Activated naive CD4-positive, alpha-beta T cell treated with anti-CD3 and anti-CD28 coated beads, Interleukin-2, amount 50 U/mL, for 24 hours (primary cell): ENCODE data around the gene PDE6A.

Experiments
- H3K27ac Mint-ChIP-seq: one replicate; pipeline ENCODE4 v1.8.0; 2021; ENCODE audit warnings: mild to moderate bottlenecking, mixed read lengths
- H3K27me3 Mint-ChIP-seq: one replicate; pipeline ENCODE4 v1.8.0; 2021; ENCODE audit warnings: mixed read lengths
- H3K36me3 Mint-ChIP-seq: one replicate; pipeline ENCODE4 v1.8.0; 2021; ENCODE audit warnings: mixed read lengths
- H3K4me1 Mint-ChIP-seq: one replicate; pipeline ENCODE4 v1.8.0; 2021; ENCODE audit warnings: mixed read lengths
- H3K4me3 Mint-ChIP-seq: one replicate; pipeline ENCODE4 v1.8.0; 2021; ENCODE audit warnings: mild to moderate bottlenecking, mixed read lengths
- H3K9me3 Mint-ChIP-seq: one replicate; pipeline ENCODE4 v1.8.0; 2021; ENCODE audit warnings: mixed read lengths

Gene PDE6A

GRCh38 chr5:149944666-149945065 lies at the start of gene PDE6A:
TSS of gene PDE6A (minus strand) at chr5:149944793. CDS start at chr5:149944673, 120 bp downstream.
- Mint-ChIP-seq H3K27me3 (peaks cover 3% of the 10 kb centered on the region), H3K9me3 (no peaks in the 10 kb centered on the region), H3K4me3 (no peak within 1 kb of the TSS), H3K27ac (no peak within 1 kb of the TSS), H3K36me3 (no peaks in the 10 kb centered on the region), H3K4me1 (no peaks in the 10 kb centered on the region)

- Mint-ChIP-seq H3K4me1 (peaks cover 4% of the 10 kb centered on the region), H3K27me3 (no peaks in the 10 kb centered on the region), H3K36me3 (peaks cover 8% of the 10 kb centered on the region), H3K9me3 (no peaks in the 10 kb centered on the region), H3K4me3 (no peak overlapping the region), H3K27ac (no peak overlapping the region)
Measured at GRCh38 chr5:149993471-149993870, 48.9 kb upstream of the PDE6A start.

- Mint-ChIP-seq H3K9me3 (no peaks in the 10 kb centered on the region), H3K27ac (no peak overlapping the region), H3K36me3 (peaks cover 4% of the 10 kb centered on the region), H3K4me1 (peaks cover 4% of the 10 kb centered on the region), H3K27me3 (no peaks in the 10 kb centered on the region), H3K4me3 (no peak overlapping the region)
Measured at GRCh38 chr5:149990518-149991376, 46.2 kb upstream of the PDE6A start.

- H3K27ac Mint-ChIP-seq: no peak overlapping the region
- no peaks in the 10 kb centered on the region for H3K36me3 Mint-ChIP-seq
- no peaks in the 10 kb centered on the region for H3K27me3 Mint-ChIP-seq
- no peak overlapping the region for H3K4me3 Mint-ChIP-seq
- H3K9me3 Mint-ChIP-seq: no peaks in the 10 kb centered on the region
- H3K4me1 Mint-ChIP-seq: peaks cover 4% of the 10 kb centered on the region
Measured at GRCh38 chr5:149988126-149988525, 43.5 kb upstream of the PDE6A start.

GRCh38 chr5:149982505-149982904 lies 37.9 kb upstream of the PDE6A start:
- Mint-ChIP-seq H3K9me3 (no peaks in the 10 kb centered on the region), H3K4me3 (no peak overlapping the region), H3K27me3 (no peaks in the 10 kb centered on the region), H3K36me3 (peaks cover 6% of the 10 kb centered on the region), H3K27ac (no peak overlapping the region), H3K4me1 (no peaks in the 10 kb centered on the region)

- no peaks in the 10 kb centered on the region for H3K4me1 Mint-ChIP-seq
- H3K27ac Mint-ChIP-seq: no peak overlapping the region
- H3K36me3 Mint-ChIP-seq: peaks cover 10% of the 10 kb centered on the region
- H3K4me3 Mint-ChIP-seq: no peak overlapping the region
- no peaks in the 10 kb centered on the region for H3K9me3 Mint-ChIP-seq
- H3K27me3 Mint-ChIP-seq: no peaks in the 10 kb centered on the region
Measured at GRCh38 chr5:149981206-149981605, 36.6 kb upstream of the PDE6A start.

- no peak overlapping the region for H3K27ac Mint-ChIP-seq
- no peaks in the 10 kb centered on the region for H3K27me3 Mint-ChIP-seq
- H3K4me1 Mint-ChIP-seq: peaks cover 4% of the 10 kb centered on the region
- no peaks in the 10 kb centered on the region for H3K9me3 Mint-ChIP-seq
- no peak overlapping the region for H3K4me3 Mint-ChIP-seq
- H3K36me3 Mint-ChIP-seq: peaks cover 13% of the 10 kb centered on the region
Measured at GRCh38 chr5:149979896-149980295, 35.3 kb upstream of the PDE6A start.

- H3K9me3 Mint-ChIP-seq: no peaks in the 10 kb centered on the region
- H3K27ac Mint-ChIP-seq: no peak overlapping the region
- H3K27me3 Mint-ChIP-seq: no peaks in the 10 kb centered on the region
- no peak overlapping the region for H3K4me3 Mint-ChIP-seq
- H3K4me1 Mint-ChIP-seq: peaks cover 10% of the 10 kb centered on the region
- H3K36me3 Mint-ChIP-seq: peaks cover 14% of the 10 kb centered on the region
Measured at GRCh38 chr5:149975409-149975808, 30.8 kb upstream of the PDE6A start.

GRCh38 chr5:149969181-149969930 lies 24.8 kb upstream of the PDE6A start:
- no peaks in the 10 kb centered on the region for H3K9me3 Mint-ChIP-seq
- peaks cover 20% of the 10 kb centered on the region for H3K4me1 Mint-ChIP-seq
- H3K27me3 Mint-ChIP-seq: no peaks in the 10 kb centered on the region
- no peak overlapping the region for H3K4me3 Mint-ChIP-seq
- no peak overlapping the region for H3K27ac Mint-ChIP-seq
- H3K36me3 Mint-ChIP-seq: peaks cover 1% of the 10 kb centered on the region

GRCh38 chr5:149966946-149967345 lies 22.4 kb upstream of the PDE6A start:
- Mint-ChIP-seq H3K9me3 (no peaks in the 10 kb centered on the region), H3K27me3 (no peaks in the 10 kb centered on the region), H3K36me3 (peaks cover 2% of the 10 kb centered on the region), H3K27ac (no peak overlapping the region), H3K4me3 (no peak overlapping the region), H3K4me1 (peaks cover 26% of the 10 kb centered on the region)

- H3K27me3 Mint-ChIP-seq: no peaks in the 10 kb centered on the region
Measured at GRCh38 chr5:149963729-149964128, 19.1 kb upstream of the PDE6A start.

GRCh38 chr5:149962601-149963300 lies 18.2 kb upstream of the PDE6A start:
- no peaks in the 10 kb centered on the region for H3K27me3 Mint-ChIP-seq
- peaks cover 2% of the 10 kb centered on the region for H3K36me3 Mint-ChIP-seq
- no peaks in the 10 kb centered on the region for H3K9me3 Mint-ChIP-seq
- peaks cover 41% of the 10 kb centered on the region for H3K4me1 Mint-ChIP-seq
- no peak overlapping the region for H3K27ac Mint-ChIP-seq
- peak overlapping the region; percentile 94 for H3K4me3 Mint-ChIP-seq

More at GRCh38 chr5:149963729-149964128, 19.1 kb upstream of the PDE6A start:
- peaks cover 2% of the 10 kb centered on the region for H3K36me3 Mint-ChIP-seq
- no peaks in the 10 kb centered on the region for H3K9me3 Mint-ChIP-seq
- peaks cover 41% of the 10 kb centered on the region for H3K4me1 Mint-ChIP-seq
- H3K27ac Mint-ChIP-seq: no peak overlapping the region
- no peak overlapping the region for H3K4me3 Mint-ChIP-seq

GRCh38 chr5:149961957-149962409 lies 17.4 kb upstream of the PDE6A start:
- Mint-ChIP-seq H3K27me3 (no peaks in the 10 kb centered on the region), H3K27ac (peak overlapping the region; percentile 31), H3K4me3 (peak overlapping the region; percentile 94), H3K36me3 (peaks cover 2% of the 10 kb centered on the region), H3K9me3 (no peaks in the 10 kb centered on the region), H3K4me1 (peaks cover 36% of the 10 kb centered on the region)

GRCh38 chr5:149961186-149961685 lies 16.6 kb upstream of the PDE6A start:
- Mint-ChIP-seq H3K9me3 (no peaks in the 10 kb centered on the region), H3K27me3 (no peaks in the 10 kb centered on the region), H3K27ac (peak overlapping the region; percentile 31), H3K4me3 (peak overlapping the region; percentile 94), H3K36me3 (peaks cover 2% of the 10 kb centered on the region), H3K4me1 (peaks cover 35% of the 10 kb centered on the region)
